Stomach (tissue), 9 donors: ENCODE data around the gene ZBTB22. TPM values are rescaled to one million over a fixed set of nuclear protein-coding genes. Genes with fewer than 3 reads are reported as not detected.

Experiments
- DNase-seq, 2 donors: peaks; one replicate each; pipeline versions ENCODE4 v3.0.0 to v3.0.0-alpha.2; 2013 to 2019
- H3K27ac ChIP-seq, 5 donors: fragments of 200-600 bp in 4 of 5; sonication (generic) in 4 of 5; one replicate each; pipeline ENCODE4 v1.5.1; 2013 to 2019; ENCODE audit warnings: mild to moderate bottlenecking in 1 of 5, moderate library complexity in 1 of 5
- H3K27me3 ChIP-seq, 3 donors: fragments of 200-600 bp; sonication (generic); one replicate each; pipeline ENCODE4 v1.5.1; 2017 to 2019; ENCODE audit warnings: mixed run types in 1 of 3
- H3K36me3 ChIP-seq, 4 donors: fragments of 200-600 bp; sonication (generic); 1 replicate in 3 of 4; 2 replicates in 1 of 4; pipeline ENCODE4 v1.5.1; 2016 to 2019
- H3K4me1 ChIP-seq, 4 donors: fragments of 200-600 bp; sonication (generic); one replicate each; pipeline ENCODE4 v1.5.1; 2016 to 2019
- H3K4me3 ChIP-seq, 4 donors: fragments of 200-600 bp; sonication (generic) in 3 of 4; one replicate each; pipeline ENCODE4 v1.5.1; 2016 to 2019; ENCODE audit warnings: mild to moderate bottlenecking in 1 of 4
- H3K9me3 ChIP-seq, 4 donors: fragments of 200-600 bp; sonication (generic); one replicate each; pipeline ENCODE4 v1.5.1; 2016 to 2019
- CTCF ChIP-seq, 7 experiments: fragments of 450-650 bp in 4 of 7; fragments of 200-600 bp in 3 of 7; sonication (generic) in 3 of 7; IDR thresholded peaks; one replicate each; pipeline ENCODE4 v1.5.1; 2016 to 2019; ENCODE audit warnings: antibody characterized with exemption in 7 of 7, control low read depth in 2 of 7, mild to moderate bottlenecking in 1 of 7
- EP300 ChIP-seq: sonication (generic); formaldehyde crosslinking; IDR thresholded peaks from one replicate; pipeline ENCODE4 v1.6.1; 2017; ENCODE audit warnings: antibody characterized with exemption
- POLR2A ChIP-seq, 4 donors: fragments of 450-650 bp; IDR thresholded peaks; one replicate each; pipeline ENCODE4 v1.6.1; 2016; ENCODE audit warnings: antibody characterized with exemption in 4 of 4, control low read depth in 2 of 4, mild to moderate bottlenecking in 1 of 4, moderate library complexity in 1 of 4
- POLR2AphosphoS5 ChIP-seq, 3 donors: sonication (generic); formaldehyde crosslinking; IDR thresholded peaks; one replicate each; pipeline ENCODE4 v1.6.1; 2016; ENCODE audit warnings: antibody characterized with exemption in 3 of 3
- WGBS, 5 donors: extraction: QIAGEN DNeasy Blood & Tissue Kit in 3 of 5; methylation state at CpG; one replicate each; pipeline versions ENCODE4 v1.1.5 to v1.1.7; 2013 to 2018; 5-methylcytosine and 5-hydroxymethylcytosine counted together
- intact Hi-C: fragments of 100-400 bp; cut with DNase I; formaldehyde crosslinking; loops from one replicate; pipeline ENCODE4 v1.15.1; 2023; ENCODE audit warnings: low total_unique reads
- polyA plus RNA-seq, 3 donors: library from polyadenylated mRNA; stranded (reverse); fragments of 200-250 nt; gene quantifications; one replicate each; pipeline ENCODE4 v1.2.3, GENCODE V29; 2013
- total RNA-seq, 5 donors: library from RNA; depleted of rRNA; stranded (reverse); fragments of >200 nt; gene quantifications; one replicate each; pipeline versions ENCODE4 v1.1.0 to v1.2.3, GENCODE V29; 2014 to 2016
- donor health status: healthy with polysubstance abuse.
- donor health status: Bipolar disorder and iron deficiency.
- donor health status: healthy.

ZBTB22 gene
- total and polyA plus RNA-seq, 8 donors, result 1.2 to 45.2 (median 11.1) TPM

- H3K27me3 ChIP-seq, result no peaks in the 10 kb centered on the region
- H3K4me3 ChIP-seq, result peak overlapping the region; percentile 63 to 77 (median 70)
- 30 to 41% (median 37%) methylated on average over 11 of the region's 11 CpGs for WGBS, 5 donors
- intact Hi-C loops, result no loop called here
- peak in 1 of 2 donors; percentile 4 for DNase-seq
- peaks cover 41 to 51% (median 48%) of the 10 kb centered on the region in 4 donors for H3K36me3 ChIP-seq
- H3K27ac ChIP-seq, result peak overlapping the region in 4 of 5 donors; percentile 92 to 96 (median 94)
- peaks cover 53 to 78% (median 75%) of the 10 kb centered on the region in 4 donors for H3K4me1 ChIP-seq
- no peak for TF ChIP-seq POLR2A (IDR thresholded peaks at IDR 0.05)
- no peak for TF ChIP-seq POLR2AphosphoS5 (IDR thresholded peaks at IDR 0.05)
- TF ChIP-seq CTCF (IDR thresholded peaks at IDR 0.05), result no peak
- TF ChIP-seq EP300, result no peak
- H3K9me3 ChIP-seq, result no peaks in the 10 kb centered on the region
Observed at GRCh38 chr6:33273129-33273923, 44.2 kb downstream of the ZBTB22 start.

- peak in 1 of 2 donors; percentile 4 for DNase-seq
- 4 to 12% (median 7%) methylated on average over 22 of the region's 22 CpGs for WGBS, 5 donors
- no peaks in the 10 kb centered on the region for H3K27me3 ChIP-seq
- peaks cover 45 to 70% (median 67%) of the 10 kb centered on the region in 4 donors for H3K4me1 ChIP-seq
- intact Hi-C loops, result no loop called here
- H3K27ac ChIP-seq, result peak overlapping the region; percentile 78 to 96 (median 93)
- H3K36me3 ChIP-seq, result peaks cover 49 to 57% (median 56%) of the 10 kb centered on the region in 4 donors
- H3K9me3 ChIP-seq, result no peaks in the 10 kb centered on the region
- TF ChIP-seq POLR2AphosphoS5 (IDR thresholded peaks at IDR 0.05) (no peak), POLR2A (IDR thresholded peaks at IDR 0.05) (no peak), CTCF (IDR thresholded peaks at IDR 0.05) (no peak), EP300 (no peak)
- H3K4me3 ChIP-seq, result peak overlapping the region; percentile 63 to 77 (median 70)
Observed at GRCh38 chr6:33272275-33273128, 45.0 kb downstream of the ZBTB22 start.

- 0 to 1% (median 0%) methylated on average over 40 to 48 of the region's 48 CpGs for WGBS, 5 donors
- peaks cover 43 to 67% (median 62%) of the 10 kb centered on the region in 4 donors for H3K4me1 ChIP-seq
- peaks cover 58 to 65% (median 64%) of the 10 kb centered on the region in 4 donors for H3K36me3 ChIP-seq
Observed at GRCh38 chr6:33271468-33272274, 45.9 kb downstream of the ZBTB22 start, which contains the start of the genes RPS18 and VPS52. Gene RPS18 (plus strand): TSS chr6:33272075. CDS start chr6:33272120, 45 bp downstream. Gene VPS52 (minus strand): TSS chr6:33271876. CDS start chr6:33271675, 201 bp downstream.

More at GRCh38 chr6:33271468-33272274, 45.9 kb downstream of the ZBTB22 start, which contains the start of the genes RPS18 and VPS52:
- TF ChIP-seq POLR2A (IDR thresholded peaks at IDR 0.05) (peak in 2 of 4 donors; percentile 75 to 93), POLR2AphosphoS5 (IDR thresholded peaks at IDR 0.05) (peak; percentile 98 to 100 (median 99)), CTCF (IDR thresholded peaks at IDR 0.05) (no peak)
- peak; percentile 95 to 99 for DNase-seq
- Histone ChIP-seq H3K27ac (peak within 1 kb of the TSS; percentile 91 to 96 (median 93)), H3K9me3 (no peaks in the 10 kb centered on the region), H3K4me3 (peak within 1 kb of the TSS; percentile 63 to 77 (median 70)), H3K27me3 (no peaks in the 10 kb centered on the region)
- intact Hi-C loops, result no loop called here
